HepG2 (cell line): Measurements from ENCODE around the gene DNAJC21. TPM values are rescaled to one million over a fixed set of nuclear protein-coding genes. Genes with fewer than 3 reads are reported as not detected.
A peak's percentile ranks its signal among the peaks of the same experiment; 100 is the strongest.

Experiments
- ATF1 ChIP-seq: IDR thresholded peaks from 2 replicates; pipeline ENCODE4 v1.6.1; 2016; ENCODE audit warnings: mild to moderate bottlenecking, control low read depth
- ATF7-NPFF ChIP-seq: sonication (generic); formaldehyde crosslinking; IDR thresholded peaks from 2 replicates; pipeline ENCODE4 v1.8.1; 2023; ENCODE audit warnings: mild to moderate bottlenecking, low read depth, missing genetic modification reagents, moderate library complexity
- HCFC1 ChIP-seq: fragments of 150-350 bp; IDR thresholded peaks from 2 replicates; pipeline ENCODE4 v1.6.1; 2014; ENCODE audit warnings: low read depth, low read length
- KLF12 ChIP-seq: sonication (generic); formaldehyde crosslinking; IDR thresholded peaks from 2 replicates; pipeline ENCODE4 v1.4.0; 2020; ENCODE audit warnings: missing genetic modification reagents, borderline replicate concordance
- KLF6 ChIP-seq: IDR thresholded peaks from 2 replicates; pipeline ENCODE4 v1.8.0; 2016; ENCODE audit warnings: missing biosample characterization, missing genetic modification reagents
- RARA ChIP-seq: IDR thresholded peaks from 2 replicates; pipeline ENCODE4 v1.6.1; 2016; ENCODE audit warnings: missing genetic modification reagents, missing compliant biosample characterization
- REST ChIP-seq, 2 experiments: IDR thresholded peaks; 2 replicates each; pipeline ENCODE4 v1.6.1; 2011 to 2012; ENCODE audit warnings: low read length in 2 of 2, borderline replicate concordance in 1 of 2, low read depth in 1 of 2, mild to moderate bottlenecking in 1 of 2, moderate library complexity in 1 of 2
- THAP7 ChIP-seq: sonication (generic); formaldehyde crosslinking; IDR thresholded peaks from 2 replicates; pipeline ENCODE4 v1.8.1; 2023; ENCODE audit warnings: mild to moderate bottlenecking, missing genetic modification reagents
- YEATS4 ChIP-seq: sonication (generic); formaldehyde crosslinking; IDR thresholded peaks from 2 replicates; pipeline ENCODE4 v1.4.0; 2020; ENCODE audit warnings: missing genetic modification reagents, borderline replicate concordance
- ZFP36L1 ChIP-seq: sonication (generic); formaldehyde crosslinking; IDR thresholded peaks from 2 replicates; pipeline ENCODE4 v1.8.0; 2022; ENCODE audit warnings: mild to moderate bottlenecking, missing genetic modification reagents, moderate library complexity
- ZFY ChIP-seq: sonication (generic); formaldehyde crosslinking; IDR thresholded peaks from 2 replicates; pipeline ENCODE4 v1.4.0; 2020; ENCODE audit warnings: missing genetic modification reagents
- ZNF142 ChIP-seq: sonication (generic); formaldehyde crosslinking; IDR thresholded peaks from 2 replicates; pipeline ENCODE4 v1.4.0; 2020; ENCODE audit warnings: missing genetic modification reagents
- ZNF331 ChIP-seq: sonication (generic); formaldehyde crosslinking; IDR thresholded peaks from 2 replicates; pipeline ENCODE4 v1.4.0; 2020; ENCODE audit warnings: missing genetic modification reagents
- ZNF605 ChIP-seq: sonication (generic); formaldehyde crosslinking; IDR thresholded peaks from 2 replicates; pipeline ENCODE4 v1.8.0; 2022; ENCODE audit warnings: mild to moderate bottlenecking, missing genetic modification reagents
- polyA plus RNA-seq, 8 experiments: library from polyadenylated mRNA; depleted of rRNA in 3 of 8; stranded (reverse) in 7 of 8; unstranded in 1 of 8; fragments of >200 nt; fragmentation: Illumina TruSeq in 4 of 8; extraction: Trizol in 4 of 8; gene quantifications; 2 replicates each; pipeline versions ENCODE4 v1.2.1 to v1.2.3, GENCODE V29; 2011 to 2016; ENCODE audit warnings: low read depth in 4 of 8, missing spikeins in 1 of 8, mixed read lengths in 1 of 8; ENCODE audit not compliant: insufficient read depth in 1 of 8
- total RNA-seq, 5 experiments: library from RNA; depleted of rRNA; stranded (reverse); fragments of >200 nt; fragmentation: Illumina TruSeq; extraction: Trizol; gene quantifications; 2 replicates each; pipeline ENCODE4 v1.2.3, GENCODE V29; 2016; ENCODE audit warnings: low read depth in 1 of 5
- TF ChIP-seq, protein P1 (sequence below): sonication (generic); formaldehyde crosslinking; IDR thresholded peaks from 2 replicates; pipeline ENCODE4 v1.5.1; 2020; ENCODE audit warnings: missing genetic modification reagents, mild to moderate bottlenecking, borderline replicate concordance
- TF ChIP-seq, protein P2 (sequence below): sonication (generic); formaldehyde crosslinking; IDR thresholded peaks from 2 replicates; pipeline ENCODE4 v1.5.0; 2020; ENCODE audit warnings: missing genetic modification reagents

The DNAJC21 gene
- total and polyA plus RNA-seq, 2 of the 13 experiments (the other 11 are each of a cell fraction or from before 2014, with no cell fraction given): 10.9 to 41.6 TPM

GRCh38 chr5:34915139-34915855 is 14.1 kb upstream of the DNAJC21 start, which contains the start of the genes BRIX1 and RAD1 (continued):
- TF ChIP-seq ZNF142 (0 out of 2 replicates have a peak, but pooled peaks have one; percentile 47), KLF12 (CRISPR knock-in tag) (peak; percentile 46; the same call in 1 of the 2 replicates), THAP7 (CRISPR knock-in tag) (peak; percentile 59; the same call in 1 of the 2 replicates), RARA (CRISPR knock-in tag) (peak; percentile 25; the same call in 1 of the 2 replicates), ZNF331 (CRISPR knock-in tag) (peak; percentile 74; the same call in 1 of the 2 replicates), REST (IDR thresholded peaks at IDR 0.05; ENCODE audit: borderline replicate concordance in 1 of 2, low read depth in 1 of 2, low read length in 2 of 2) (peak in 1 of 2 experiments; percentile 56; a peak in 1 of 4 replicates), ZNF605 (CRISPR knock-in tag) (no peak; the same call in 1 of the 2 replicates), HCFC1 (peak; percentile 64), ZFY (CRISPR knock-in tag) (peak; percentile 84), ATF1 (CRISPR knock-in tag) (no peak), ATF7-NPFF (CRISPR knock-in tag) (peak; percentile 70; the same call in 1 of the 2 replicates), YEATS4 (peak; percentile 97), KLF6 (CRISPR knock-in tag) (0 out of 2 replicates have a peak, but pooled peaks have one; percentile 78), ZFP36L1 (CRISPR knock-in tag) (0 out of 2 replicates have a peak, but pooled peaks have one; percentile 37)
- TF ChIP-seq, protein P1, sequence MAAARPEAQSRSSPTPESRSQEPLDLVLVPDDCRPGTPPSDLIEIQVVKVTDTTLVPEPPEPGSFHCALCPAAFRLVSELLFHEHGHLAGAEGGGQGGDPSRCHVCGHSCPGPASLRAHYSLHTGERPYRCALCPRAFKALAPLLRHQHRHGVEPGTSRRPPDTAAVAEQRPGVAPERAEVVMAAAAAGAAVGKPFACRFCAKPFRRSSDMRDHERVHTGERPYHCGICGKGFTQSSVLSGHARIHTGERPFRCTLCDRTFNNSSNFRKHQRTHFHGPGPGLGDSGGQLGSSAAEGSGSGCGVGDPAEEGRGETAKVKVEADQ (CRISPR knock-in tag): 0 out of 2 replicates have a peak, but pooled peaks have one; percentile 36
- TF ChIP-seq, protein P2, sequence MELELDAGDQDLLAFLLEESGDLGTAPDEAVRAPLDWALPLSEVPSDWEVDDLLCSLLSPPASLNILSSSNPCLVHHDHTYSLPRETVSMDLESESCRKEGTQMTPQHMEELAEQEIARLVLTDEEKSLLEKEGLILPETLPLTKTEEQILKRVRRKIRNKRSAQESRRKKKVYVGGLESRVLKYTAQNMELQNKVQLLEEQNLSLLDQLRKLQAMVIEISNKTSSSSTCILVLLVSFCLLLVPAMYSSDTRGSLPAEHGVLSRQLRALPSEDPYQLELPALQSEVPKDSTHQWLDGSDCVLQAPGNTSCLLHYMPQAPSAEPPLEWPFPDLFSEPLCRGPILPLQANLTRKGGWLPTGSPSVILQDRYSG (CRISPR knock-in tag): peak; percentile 72; the same call in 1 of the 2 replicates
